Measurements from ENCODE around the gene KCNK7.

DNA sequence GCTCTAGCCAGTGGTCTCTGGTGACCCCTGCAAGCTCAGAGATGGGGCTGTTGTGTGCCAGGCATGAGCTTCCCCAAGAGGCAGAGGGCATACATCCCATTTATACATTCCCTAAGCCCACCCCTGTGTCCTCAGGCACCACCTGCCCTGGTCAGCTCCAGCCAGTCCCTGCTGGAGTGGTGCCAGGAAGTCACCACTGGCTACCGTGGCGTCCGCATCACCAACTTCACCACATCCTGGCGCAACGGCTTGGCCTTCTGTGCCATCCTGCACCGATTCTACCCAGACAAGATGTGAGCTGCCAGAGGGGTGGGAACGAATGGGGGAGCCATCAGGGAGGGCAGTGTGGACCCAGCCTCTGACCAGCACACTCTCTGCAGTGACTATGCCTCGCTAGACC lies 11.5 kb downstream of the KCNK7 start:
- no peak for TF ChIP-seq TAF1 (IDR thresholded peaks at IDR 0.05; ENCODE audit: low read depth, low read length)
- TF ChIP-seq POLR2A (IDR thresholded peaks at IDR 0.05; ENCODE audit: low read depth, low read length): no peak
- TF ChIP-seq POLR2AphosphoS5 (IDR thresholded peaks at IDR 0.05; ENCODE audit: low read depth, low read length): no peak
- no peak for TF ChIP-seq SPI1 (IDR thresholded peaks at IDR 0.05; ENCODE audit: low read depth, low read length)
- no peak for TF ChIP-seq PAX5 (IDR thresholded peaks at IDR 0.05; ENCODE audit: insufficient read depth, low read length, severe bottlenecking)

All from GM12891 (cell line).